GM19395 (cell line): ENCODE results near the gene KCNK5.

Experiments
- ATAC-seq: cut with Tn5 transposase; IDR thresholded peaks from one replicate; pipeline ENCODE4 v1.9.1; 2021; ENCODE audit warnings: mild to moderate bottlenecking, moderate library complexity; ENCODE audit not compliant: unreplicated experiment

The KCNK5 gene

GRCh38 chr6:39218868-39219567, 10.3 kb downstream of the KCNK5 start:
- ATAC-seq = no peak

- no peak for ATAC-seq
Measured at GRCh38 chr6:39217177-39217864, 12.0 kb downstream of the KCNK5 start.

- no peak for ATAC-seq
Measured at GRCh38 chr6:39215640-39216158, 13.6 kb downstream of the KCNK5 start.

- ATAC-seq = no peak
Measured at GRCh38 chr6:39214846-39215639, 14.2 kb downstream of the KCNK5 start.

- ATAC-seq = no peak
Measured at GRCh38 chr6:39214120-39214813, 15.0 kb downstream of the KCNK5 start.

GRCh38 chr6:39213195-39213920, 15.9 kb downstream of the KCNK5 start:
- ATAC-seq = no peak

GRCh38 chr6:39211183-39211582, 18.1 kb downstream of the KCNK5 start:
- no peak for ATAC-seq

- no peak for ATAC-seq
Measured at GRCh38 chr6:39210450-39210849, 18.8 kb downstream of the KCNK5 start.

- no peak for ATAC-seq
Measured at GRCh38 chr6:39209911-39210310, 19.4 kb downstream of the KCNK5 start.

- ATAC-seq = no peak
Measured at GRCh38 chr6:39209360-39209811, 19.9 kb downstream of the KCNK5 start.

GRCh38 chr6:39208223-39208739, 21.0 kb downstream of the KCNK5 start:
- ATAC-seq = no peak

- no peak for ATAC-seq
Measured at GRCh38 chr6:39207416-39208222, 21.7 kb downstream of the KCNK5 start.

GRCh38 chr6:39206250-39206721, 23.0 kb downstream of the KCNK5 start:
- ATAC-seq = no peak

- ATAC-seq = no peak
Measured at GRCh38 chr6:39204646-39205244, 24.5 kb downstream of the KCNK5 start.

- ATAC-seq = no peak
Measured at GRCh38 chr6:39204160-39204495, 25.1 kb downstream of the KCNK5 start.

GRCh38 chr6:39203436-39204159, 25.7 kb downstream of the KCNK5 start:
- no peak for ATAC-seq

GRCh38 chr6:39202166-39202565, 27.1 kb downstream of the KCNK5 start:
- ATAC-seq = no peak

GRCh38 chr6:39200498-39201020, 28.7 kb downstream of the KCNK5 start:
- no peak for ATAC-seq
